Measurements from ENCODE around the gene RASA2.

The RASA2 gene

GRCh38 chr3:141575879-141576743, 89.3 kb downstream of the RASA2 start:
- Histone ChIP-seq H3K9me2 (replicated peaks; ENCODE audit: insufficient read depth, low read length) (no peaks in the 10 kb centered on the region), H2AFZ (ENCODE audit: low read length) (no peak overlapping the region), H3K79me2 (ENCODE audit: low read length) (peaks cover 10% of the 10 kb centered on the region), H3K4me3 (ENCODE audit: low read length) (peak overlapping the region; percentile 26; the same call in 1 of the 2 replicates), H4K20me1 (ENCODE audit: insufficient read depth, low read length) (peaks cover 5% of the 10 kb centered on the region; the same call in 1 of the 2 replicates), H3K4me1 (ENCODE audit: low read length) (peaks cover 15% of the 10 kb centered on the region), H3K9me3 (replicated peaks; ENCODE audit: insufficient read depth, low read length) (no peaks in the 10 kb centered on the region), H3K36me3 (replicated peaks; ENCODE audit: insufficient read depth, low read length) (peaks cover 21% of the 10 kb centered on the region), H3K27ac (ENCODE audit: low read length) (peak overlapping the region; percentile 8; the same call in 1 of the 2 replicates), H3K27me3 (replicated peaks; ENCODE audit: insufficient read depth, low read length) (no peaks in the 10 kb centered on the region), H3K4me2 (ENCODE audit: low read depth, low read length) (peak overlapping the region; percentile 48), H3K9ac (ENCODE audit: low read length) (no peak overlapping the region), H3F3A (ENCODE audit: insufficient read depth, low read length) (peaks cover 17% of the 10 kb centered on the region)
- DNase-seq: peak; percentile 52
- TF ChIP-seq CTCF (IDR thresholded peaks at IDR 0.05; ENCODE audit: low read length) (peak; percentile 57), EZH2 (optimal IDR thresholded peaks at IDR 0.05; ENCODE audit: low read depth, low read length) (no peak)

GRCh38 chr3:141576744-141577052, 89.9 kb downstream of the RASA2 start:
- Histone ChIP-seq H3K4me1 (ENCODE audit: low read length) (peaks cover 15% of the 10 kb centered on the region), H3K9me3 (replicated peaks; ENCODE audit: insufficient read depth, low read length) (no peaks in the 10 kb centered on the region), H3K27ac (ENCODE audit: low read length) (no peak overlapping the region), H3F3A (ENCODE audit: insufficient read depth, low read length) (peaks cover 17% of the 10 kb centered on the region), H3K79me2 (ENCODE audit: low read length) (peaks cover 10% of the 10 kb centered on the region), H3K36me3 (replicated peaks; ENCODE audit: insufficient read depth, low read length) (peaks cover 16% of the 10 kb centered on the region), H3K27me3 (replicated peaks; ENCODE audit: insufficient read depth, low read length) (no peaks in the 10 kb centered on the region), H3K9ac (ENCODE audit: low read length) (no peak overlapping the region), H2AFZ (ENCODE audit: low read length) (no peak overlapping the region), H3K4me3 (ENCODE audit: low read length) (no peak overlapping the region), H3K9me2 (replicated peaks; ENCODE audit: insufficient read depth, low read length) (no peaks in the 10 kb centered on the region), H3K4me2 (ENCODE audit: low read depth, low read length) (peak overlapping the region; percentile 48), H4K20me1 (ENCODE audit: insufficient read depth, low read length) (peaks cover 5% of the 10 kb centered on the region; the same call in 1 of the 2 replicates)
- no peak for TF ChIP-seq EZH2phosphoT487 (IDR thresholded peaks at IDR 0.05; ENCODE audit: low read length)
- no peak for TF ChIP-seq EZH2 (optimal IDR thresholded peaks at IDR 0.05; ENCODE audit: low read depth, low read length)
- TF ChIP-seq CTCF (IDR thresholded peaks at IDR 0.05; ENCODE audit: low read length): no peak
- DNase-seq: no peak

- Histone ChIP-seq H3K9me2 (replicated peaks; ENCODE audit: insufficient read depth, low read length) (no peaks in the 10 kb centered on the region), H4K20me1 (ENCODE audit: insufficient read depth, low read length) (peaks cover 5% of the 10 kb centered on the region; the same call in 1 of the 2 replicates), H3K4me1 (ENCODE audit: low read length) (peaks cover 15% of the 10 kb centered on the region), H3K27ac (ENCODE audit: low read length) (no peak overlapping the region), H3K4me3 (ENCODE audit: low read length) (no peak overlapping the region), H2AFZ (ENCODE audit: low read length) (no peak overlapping the region), H3K36me3 (replicated peaks; ENCODE audit: insufficient read depth, low read length) (peaks cover 16% of the 10 kb centered on the region), H3K27me3 (replicated peaks; ENCODE audit: insufficient read depth, low read length) (no peaks in the 10 kb centered on the region), H3K4me2 (ENCODE audit: low read depth, low read length) (no peak overlapping the region), H3K9me3 (replicated peaks; ENCODE audit: insufficient read depth, low read length) (no peaks in the 10 kb centered on the region), H3F3A (ENCODE audit: insufficient read depth, low read length) (peaks cover 17% of the 10 kb centered on the region), H3K9ac (ENCODE audit: low read length) (no peak overlapping the region), H3K79me2 (ENCODE audit: low read length) (peaks cover 10% of the 10 kb centered on the region)
- no peak for DNase-seq
- TF ChIP-seq EZH2 (optimal IDR thresholded peaks at IDR 0.05; ENCODE audit: low read depth, low read length) (no peak), EZH2phosphoT487 (IDR thresholded peaks at IDR 0.05; ENCODE audit: low read length) (no peak), CTCF (IDR thresholded peaks at IDR 0.05; ENCODE audit: low read length) (no peak)
Observed at GRCh38 chr3:141578202-141578973, 91.6 kb downstream of the RASA2 start.
